ENCODE data around the gene PODN.

Gene PODN

GRCh38 chr1:53115403-53116306, 53.6 kb downstream of the PODN start:
- DNase-seq (ENCODE audit: low read depth), result no peak

- no peak for DNase-seq (ENCODE audit: low read depth)
Observed at GRCh38 chr1:53116307-53116810, 54.3 kb downstream of the PODN start.

- no peak for DNase-seq (ENCODE audit: low read depth)
Observed at GRCh38 chr1:53116933-53117600, 55.1 kb downstream of the PODN start.

- no peak for DNase-seq (ENCODE audit: low read depth)
Observed at GRCh38 chr1:53117836-53118235, 55.8 kb downstream of the PODN start.

- no peak for DNase-seq (ENCODE audit: low read depth)
Observed at GRCh38 chr1:53120659-53121058, 58.6 kb downstream of the PODN start.

- DNase-seq (ENCODE audit: low read depth), result no peak
Observed at GRCh38 chr1:53121319-53122172, 59.5 kb downstream of the PODN start.

GRCh38 chr1:53122201-53122885, 60.3 kb downstream of the PODN start:
- no peak for DNase-seq (ENCODE audit: low read depth)

- no peak for DNase-seq (ENCODE audit: low read depth)
Observed at GRCh38 chr1:53122961-53123413, 61.0 kb downstream of the PODN start.

- DNase-seq (ENCODE audit: low read depth), result no peak
Observed at GRCh38 chr1:53123453-53124140, 61.6 kb downstream of the PODN start.

- DNase-seq (ENCODE audit: low read depth), result no peak
Observed at GRCh38 chr1:53125122-53125521, 63.1 kb downstream of the PODN start.

GRCh38 chr1:53125623-53126360, 63.8 kb downstream of the PODN start:
- DNase-seq (ENCODE audit: low read depth), result no peak

- no peak for DNase-seq (ENCODE audit: low read depth)
Observed at GRCh38 chr1:53126495-53126894, 64.5 kb downstream of the PODN start.

GRCh38 chr1:53127546-53127945, 65.5 kb downstream of the PODN start:
- DNase-seq (ENCODE audit: low read depth), result no peak

- DNase-seq (ENCODE audit: low read depth), result no peak
Observed at GRCh38 chr1:53128401-53128800, 66.4 kb downstream of the PODN start.

- DNase-seq (ENCODE audit: low read depth), result no peak
Observed at GRCh38 chr1:53129891-53130597, 68.0 kb downstream of the PODN start.

- DNase-seq (ENCODE audit: low read depth), result no peak
Observed at GRCh38 chr1:53130598-53130877, 68.5 kb downstream of the PODN start.

GRCh38 chr1:53130878-53131589, 69.0 kb downstream of the PODN start:
- no peak for DNase-seq (ENCODE audit: low read depth)

- DNase-seq (ENCODE audit: low read depth), result no peak
Observed at GRCh38 chr1:53131590-53131938, 69.6 kb downstream of the PODN start.

GRCh38 chr1:53132176-53132575, 70.2 kb downstream of the PODN start:
- no peak for DNase-seq (ENCODE audit: low read depth)

Measured in stimulated activated CD8-positive, alpha-beta memory T cell treated with anti-CD3 and anti-CD28 coated beads, Interleukin-12 subunit alpha, Interleukin-12 subunit beta, amount 100 ng/mL, for 4 hours (primary cell).